ENCODE data around the gene IFITM10.

GRCh38 chr11:1753929-1754305, 3.5 kb upstream of the IFITM10 start:
- TF ChIP-seq EZH2 (IDR thresholded peaks at IDR 0.05; ENCODE audit: borderline replicate concordance, low read length) (no peak), CTCF (conservative IDR thresholded peaks at IDR 0.05 in 1 of 2, IDR thresholded peaks at IDR 0.05 in 1 of 2; ENCODE audit: extremely low read depth in 1 of 2, insufficient read depth in 1 of 2, low read depth in 1 of 2, low read length in 2 of 2) (no peak)

Data from mammary epithelial cell (primary cell).